Neural cell (in vitro differentiated cells): ENCODE results near the gene RAB9A.

Source experiments
- EP300 ChIP-seq: fragments of 450-650 bp; conservative IDR thresholded peaks from 2 replicates; pipeline ENCODE4 v1.6.1; 2014; ENCODE audit warnings: antibody characterized with exemption, mild to moderate bottlenecking, moderate library complexity; ENCODE audit not compliant: poor library complexity, severe bottlenecking
- POLR2AphosphoS5 ChIP-seq: IDR thresholded peaks from 2 replicates; pipeline ENCODE4 v1.6.1; 2012
- TF ChIP-seq, protein P1 (sequence below): fragments of 450-650 bp; IDR thresholded peaks from 2 replicates; pipeline ENCODE4 v1.5.1; 2014; ENCODE audit warnings: antibody characterized with exemption, mild to moderate bottlenecking, moderate library complexity; ENCODE audit not compliant: poor library complexity, severe bottlenecking

DNA sequence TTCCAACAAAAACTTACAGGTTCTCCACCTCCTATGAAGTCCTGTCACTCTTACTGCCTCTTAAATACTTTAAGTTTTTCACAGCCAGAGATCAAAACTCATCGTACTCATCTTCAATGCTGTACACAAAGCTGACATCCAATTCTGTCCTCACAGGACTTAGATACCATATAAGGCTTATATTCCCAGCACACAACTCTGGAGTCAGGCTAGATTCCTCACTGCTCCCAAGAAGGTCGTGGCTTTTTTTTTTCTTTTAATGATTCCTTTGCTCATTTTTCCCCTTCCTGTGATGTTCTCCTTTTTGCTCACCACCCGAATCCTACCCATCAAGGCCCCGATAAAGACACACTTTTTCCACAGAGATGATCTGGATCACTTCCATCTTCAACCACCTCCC is 44.6 kb downstream of the RAB9A start:
- TF ChIP-seq, protein P1, sequence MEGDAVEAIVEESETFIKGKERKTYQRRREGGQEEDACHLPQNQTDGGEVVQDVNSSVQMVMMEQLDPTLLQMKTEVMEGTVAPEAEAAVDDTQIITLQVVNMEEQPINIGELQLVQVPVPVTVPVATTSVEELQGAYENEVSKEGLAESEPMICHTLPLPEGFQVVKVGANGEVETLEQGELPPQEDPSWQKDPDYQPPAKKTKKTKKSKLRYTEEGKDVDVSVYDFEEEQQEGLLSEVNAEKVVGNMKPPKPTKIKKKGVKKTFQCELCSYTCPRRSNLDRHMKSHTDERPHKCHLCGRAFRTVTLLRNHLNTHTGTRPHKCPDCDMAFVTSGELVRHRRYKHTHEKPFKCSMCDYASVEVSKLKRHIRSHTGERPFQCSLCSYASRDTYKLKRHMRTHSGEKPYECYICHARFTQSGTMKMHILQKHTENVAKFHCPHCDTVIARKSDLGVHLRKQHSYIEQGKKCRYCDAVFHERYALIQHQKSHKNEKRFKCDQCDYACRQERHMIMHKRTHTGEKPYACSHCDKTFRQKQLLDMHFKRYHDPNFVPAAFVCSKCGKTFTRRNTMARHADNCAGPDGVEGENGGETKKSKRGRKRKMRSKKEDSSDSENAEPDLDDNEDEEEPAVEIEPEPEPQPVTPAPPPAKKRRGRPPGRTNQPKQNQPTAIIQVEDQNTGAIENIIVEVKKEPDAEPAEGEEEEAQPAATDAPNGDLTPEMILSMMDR = no peak
- TF ChIP-seq EP300 (no peak), POLR2AphosphoS5 (peak; percentile 4)
